PC-3 (cell line): ENCODE measurements around the gene SIX2.

Source experiments
- CTCF ChIP-seq: fragments of 300-600 bp; sonication (generic); conservative IDR thresholded peaks from 2 replicates; pipeline ENCODE4 v1.5.1; 2017; ENCODE audit warnings: antibody characterized with exemption, low read depth, mild to moderate bottlenecking, low read length
- EZH2phosphoT487 ChIP-seq: fragments of 300-600 bp; sonication (generic); IDR thresholded peaks from 2 replicates; pipeline ENCODE4 v1.6.1; 2018; ENCODE audit warnings: mild to moderate bottlenecking, antibody characterized with exemption, low read length, borderline replicate concordance

GRCh38 chr2:45044916-45045315 is 35.7 kb upstream of the SIX2 start:
- TF ChIP-seq EZH2phosphoT487 (no peak), CTCF (no peak)
